DLD1 (cell line): Measurements from ENCODE around the gene KIF13A.
"Not testable (repeated sequence)": the region's sequence is repeated elsewhere in the genome, so short reads cannot be mapped to it uniquely, and the experiment has no call there.

Experiments
- in situ Hi-C: cut with HindIII; loops from 2 replicates; pipeline ENCODE4 v1.10.0; 2017; ENCODE audit warnings: low sequenced_read_pairs

Gene KIF13A

GRCh38 chr6:17817763-17818162 lies 169.7 kb downstream of the KIF13A start:
- in situ Hi-C loops, result loop anchor here (25.0 kb wide), 2 partner anchors 145 to 655 kb away; no protein-coding TSS in a partner anchor

GRCh38 chr6:17816921-17817611 lies 170.4 kb downstream of the KIF13A start:
- in situ Hi-C loops, result loop anchor here (25.0 kb wide), 2 partner anchors 145 to 655 kb away; no protein-coding TSS in a partner anchor

- in situ Hi-C loops, result loop anchor here (25.0 kb wide), 2 partner anchors 149 to 651 kb away; no protein-coding TSS in a partner anchor
These were observed 173.9 kb downstream of the KIF13A start for GRCh38 chr6:17813542-17813941.

GRCh38 chr6:17812311-17812710 lies 175.1 kb downstream of the KIF13A start:
- in situ Hi-C loops, result loop anchor here (25.0 kb wide), 2 partner anchors 150 to 650 kb away; no protein-coding TSS in a partner anchor

- in situ Hi-C loops, result loop anchor here (25.0 kb wide), 2 partner anchors 154 to 646 kb away; no protein-coding TSS in a partner anchor
These were observed 178.8 kb downstream of the KIF13A start for GRCh38 chr6:17808609-17809008.

GRCh38 chr6:17807431-17807830 lies 180.0 kb downstream of the KIF13A start:
- in situ Hi-C loops, result loop anchor here (25.0 kb wide), 2 partner anchors 155 to 645 kb away; no protein-coding TSS in a partner anchor

- in situ Hi-C loops, result loop anchor here (25.0 kb wide), 2 partner anchors 159 to 641 kb away; no protein-coding TSS in a partner anchor
These were observed 184.0 kb downstream of the KIF13A start for GRCh38 chr6:17803409-17803808.

- in situ Hi-C loops, result no loop called here
These were observed 188.8 kb downstream of the KIF13A start for GRCh38 chr6:17798477-17799154.

- in situ Hi-C loops, result no loop called here
These were observed 196.9 kb downstream of the KIF13A start for GRCh38 chr6:17790489-17790888.

- in situ Hi-C loops, result no loop called here
These were observed 202.2 kb downstream of the KIF13A start for GRCh38 chr6:17785094-17785787.

- in situ Hi-C loops, result no loop called here
These were observed 207.4 kb downstream of the KIF13A start for GRCh38 chr6:17780061-17780460.

- in situ Hi-C loops, result no loop called here
These were observed 215.8 kb downstream of the KIF13A start for GRCh38 chr6:17771609-17772008.

GRCh38 chr6:17768881-17769280 lies 218.6 kb downstream of the KIF13A start:
- in situ Hi-C loops, result no loop called here

- in situ Hi-C loops, result no loop called here
These were observed 219.0 kb downstream of the KIF13A start for GRCh38 chr6:17768388-17768787.

- in situ Hi-C loops, result no loop called here
These were observed 224.8 kb downstream of the KIF13A start for GRCh38 chr6:17762651-17763050.

- in situ Hi-C loops, result no loop called here
These were observed 229.3 kb downstream of the KIF13A start for GRCh38 chr6:17758119-17758518.

- in situ Hi-C loops, result no loop called here
These were observed 233.2 kb downstream of the KIF13A start for GRCh38 chr6:17754254-17754653.

- in situ Hi-C loops, result not testable (repeated sequence)
These were observed 242.1 kb downstream of the KIF13A start for GRCh38 chr6:17745324-17745723.

- in situ Hi-C loops, result not testable (repeated sequence)
These were observed 242.6 kb downstream of the KIF13A start for GRCh38 chr6:17744757-17745308.

- in situ Hi-C loops, result no loop called here
These were observed 243.2 kb downstream of the KIF13A start for GRCh38 chr6:17744019-17744756.
